Neural progenitor cell (in vitro differentiated cells): ENCODE measurements around the gene TMEM183A.

Source experiments
- EZH2 ChIP-seq: fragments of 200-600 bp; sonication (generic); IDR thresholded peaks from 2 replicates; pipeline ENCODE4 v1.6.1; 2017; ENCODE audit warnings: antibody characterized with exemption, mild to moderate bottlenecking, moderate library complexity
- TF ChIP-seq, protein P1 (sequence below): fragments of 200-600 bp; sonication (generic); IDR thresholded peaks from 2 replicates; pipeline ENCODE4 v1.5.1; 2017; ENCODE audit warnings: antibody characterized with exemption, mild to moderate bottlenecking

DNA sequence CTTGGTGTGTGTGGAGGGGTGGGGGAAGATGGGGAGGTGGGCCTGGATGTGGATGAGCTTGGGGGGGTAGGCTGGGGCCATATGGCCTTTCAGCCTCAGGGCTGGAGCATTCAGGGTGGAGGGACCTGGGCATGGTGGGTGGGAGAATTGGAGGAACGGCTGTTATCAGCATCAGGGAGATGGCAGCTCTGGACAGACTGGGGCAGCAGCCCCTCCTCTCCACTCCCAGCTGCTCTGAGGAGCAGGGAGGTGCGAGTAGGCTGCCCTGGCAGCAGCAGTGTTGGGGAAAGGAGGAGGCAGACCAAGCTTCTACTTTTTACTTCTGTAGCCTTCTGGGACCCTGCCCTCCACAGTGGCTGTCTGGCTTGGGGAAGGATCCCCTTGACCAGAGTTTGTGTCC lies 29.4 kb downstream of the TMEM183A start:
- TF ChIP-seq, protein P1, sequence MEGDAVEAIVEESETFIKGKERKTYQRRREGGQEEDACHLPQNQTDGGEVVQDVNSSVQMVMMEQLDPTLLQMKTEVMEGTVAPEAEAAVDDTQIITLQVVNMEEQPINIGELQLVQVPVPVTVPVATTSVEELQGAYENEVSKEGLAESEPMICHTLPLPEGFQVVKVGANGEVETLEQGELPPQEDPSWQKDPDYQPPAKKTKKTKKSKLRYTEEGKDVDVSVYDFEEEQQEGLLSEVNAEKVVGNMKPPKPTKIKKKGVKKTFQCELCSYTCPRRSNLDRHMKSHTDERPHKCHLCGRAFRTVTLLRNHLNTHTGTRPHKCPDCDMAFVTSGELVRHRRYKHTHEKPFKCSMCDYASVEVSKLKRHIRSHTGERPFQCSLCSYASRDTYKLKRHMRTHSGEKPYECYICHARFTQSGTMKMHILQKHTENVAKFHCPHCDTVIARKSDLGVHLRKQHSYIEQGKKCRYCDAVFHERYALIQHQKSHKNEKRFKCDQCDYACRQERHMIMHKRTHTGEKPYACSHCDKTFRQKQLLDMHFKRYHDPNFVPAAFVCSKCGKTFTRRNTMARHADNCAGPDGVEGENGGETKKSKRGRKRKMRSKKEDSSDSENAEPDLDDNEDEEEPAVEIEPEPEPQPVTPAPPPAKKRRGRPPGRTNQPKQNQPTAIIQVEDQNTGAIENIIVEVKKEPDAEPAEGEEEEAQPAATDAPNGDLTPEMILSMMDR, result no peak
- TF ChIP-seq EZH2, result no peak
